Natural killer cell treated with Interleukin-12 subunit alpha and Interleukin-12 subunit beta and Interleukin-15 and Interleukin-18, amount 100 ng/mL, for 72 hours (primary cell): Measurements from ENCODE around the gene BOC. TPM values are rescaled to one million over a fixed set of nuclear protein-coding genes. Genes with fewer than 3 reads are reported as not detected.

Experiments
- ATAC-seq, 2 donors: fragments of 150-1000 bp; cut with Tn5 transposase in 1 of 2; sonication (Bioruptor Pico), chemical (Tn5 transposase) in 1 of 2; 2 replicates each; pipeline ENCODE4 v1.10.0; 2021
- DNase-seq: peaks from one replicate; pipeline ENCODE4 v3.0.0; 2022; ENCODE audit warnings: low spot score
- H3K27ac Mint-ChIP-seq, 2 donors: 1 replicate in 1 of 2; 2 replicates in 1 of 2; pipeline ENCODE4 v1.8.0; 2022; ENCODE audit warnings: mixed read lengths in 2 of 2, mild to moderate bottlenecking in 1 of 2, moderate library complexity in 1 of 2
- H3K27me3 Mint-ChIP-seq, 2 donors: 1 replicate in 1 of 2; 2 replicates in 1 of 2; pipeline ENCODE4 v1.8.0; 2022; ENCODE audit warnings: mixed read lengths in 2 of 2
- H3K36me3 Mint-ChIP-seq: one replicate; pipeline ENCODE4 v1.8.0; 2022; ENCODE audit warnings: mixed read lengths
- H3K4me1 Mint-ChIP-seq, 2 donors: 1 replicate in 1 of 2; 2 replicates in 1 of 2; pipeline ENCODE4 v1.8.0; 2022; ENCODE audit warnings: low read depth in 2 of 2, mixed read lengths in 2 of 2, mild to moderate bottlenecking in 1 of 2
- H3K4me3 Mint-ChIP-seq: one replicate; pipeline ENCODE4 v1.8.0; 2022; ENCODE audit warnings: mixed read lengths
- H3K9me3 Mint-ChIP-seq: 2 replicates; pipeline ENCODE4 v1.8.0; 2022; ENCODE audit warnings: mixed read lengths
- total RNA-seq, 2 donors: library from RNA; stranded (reverse); gene quantifications; one replicate each; pipeline ENCODE4 v1.2.3, GENCODE V29; 2022

The BOC gene
- total RNA-seq, 2 donors from 2014 or later = 1.5 TPM; not detected in 1

GRCh38 chr3:113241292-113242095, 30.1 kb downstream of the BOC start:
- Mint-ChIP-seq H3K36me3 (no peaks in the 10 kb centered on the region), H3K27me3 (peaks cover 22 to 49% of the 10 kb centered on the region in 2 donors), H3K9me3 (no peaks in the 10 kb centered on the region), H3K4me1 (peaks cover 22 to 28% of the 10 kb centered on the region in 2 donors), H3K4me3 (peak overlapping the region; percentile 53), H3K27ac (peak overlapping the region; percentile 16 to 83)
- DNase-seq (no peak), ATAC-seq (peak; percentile 21 to 29)

GRCh38 chr3:113242096-113242581, 30.8 kb downstream of the BOC start:
- Mint-ChIP-seq H3K9me3 (no peaks in the 10 kb centered on the region), H3K4me3 (peak overlapping the region; percentile 53), H3K36me3 (no peaks in the 10 kb centered on the region), H3K27ac (peak overlapping the region; percentile 16 to 83), H3K27me3 (peaks cover 27 to 54% of the 10 kb centered on the region in 2 donors), H3K4me1 (peaks cover 22 to 34% of the 10 kb centered on the region in 2 donors)
- ATAC-seq (peak; percentile 51 to 82), DNase-seq (no peak)

GRCh38 chr3:113243071-113243470, 31.7 kb downstream of the BOC start:
- peaks cover 22 to 38% of the 10 kb centered on the region in 2 donors for H3K4me1 Mint-ChIP-seq
- H3K9me3 Mint-ChIP-seq = no peaks in the 10 kb centered on the region
- H3K4me3 Mint-ChIP-seq = no peak overlapping the region
- ATAC-seq = no peak
- H3K27ac Mint-ChIP-seq = peak overlapping the region; percentile 16 to 83
- no peaks in the 10 kb centered on the region for H3K36me3 Mint-ChIP-seq
- DNase-seq = no peak
- H3K27me3 Mint-ChIP-seq = peaks cover 23 to 47% of the 10 kb centered on the region in 2 donors

GRCh38 chr3:113243846-113244245, 32.5 kb downstream of the BOC start:
- DNase-seq = no peak
- Mint-ChIP-seq H3K27me3 (peaks cover 26 to 45% of the 10 kb centered on the region in 2 donors), H3K27ac (peak overlapping the region in 1 of 2 donors; percentile 83), H3K9me3 (no peaks in the 10 kb centered on the region), H3K4me3 (no peak overlapping the region), H3K4me1 (peaks cover 22 to 43% of the 10 kb centered on the region in 2 donors), H3K36me3 (no peaks in the 10 kb centered on the region)
- no peak for ATAC-seq

GRCh38 chr3:113245761-113246161, 34.4 kb downstream of the BOC start:
- DNase-seq = no peak
- Mint-ChIP-seq H3K9me3 (no peaks in the 10 kb centered on the region), H3K4me3 (no peak overlapping the region), H3K27ac (no peak overlapping the region), H3K36me3 (no peaks in the 10 kb centered on the region), H3K4me1 (peaks cover 22 to 42% of the 10 kb centered on the region in 2 donors), H3K27me3 (peaks cover 21 to 36% of the 10 kb centered on the region in 2 donors)
- no peak for ATAC-seq

- Mint-ChIP-seq H3K4me1 (peaks cover 12 to 30% of the 10 kb centered on the region in 2 donors), H3K36me3 (no peaks in the 10 kb centered on the region), H3K27me3 (peaks cover 19 to 36% of the 10 kb centered on the region in 2 donors), H3K27ac (peak overlapping the region in 1 of 2 donors; percentile 19), H3K9me3 (no peaks in the 10 kb centered on the region), H3K4me3 (no peak overlapping the region)
- DNase-seq = no peak
- no peak for ATAC-seq
These were observed 35.7 kb downstream of the BOC start for GRCh38 chr3:113247068-113247467.

- Mint-ChIP-seq H3K27me3 (peaks cover 19 to 29% of the 10 kb centered on the region in 2 donors), H3K4me3 (no peak overlapping the region), H3K9me3 (no peaks in the 10 kb centered on the region), H3K4me1 (peaks cover 4 to 23% of the 10 kb centered on the region in 2 donors), H3K36me3 (no peaks in the 10 kb centered on the region), H3K27ac (peak overlapping the region in 1 of 2 donors; percentile 19)
- no peak for DNase-seq
- ATAC-seq = no peak
These were observed 36.5 kb downstream of the BOC start for GRCh38 chr3:113247675-113248458.

- no peak overlapping the region for H3K4me3 Mint-ChIP-seq
These were observed 37.8 kb downstream of the BOC start for GRCh38 chr3:113249111-113249510.

GRCh38 chr3:113249601-113250000, 38.2 kb downstream of the BOC start:
- Mint-ChIP-seq H3K9me3 (no peaks in the 10 kb centered on the region), H3K4me3 (no peak overlapping the region), H3K36me3 (no peaks in the 10 kb centered on the region), H3K4me1 (peaks cover 0 to 17% of the 10 kb centered on the region in 2 donors), H3K27me3 (peaks cover 21 to 34% of the 10 kb centered on the region in 2 donors), H3K27ac (peak overlapping the region in 1 of 2 donors; percentile 11)
- ATAC-seq = no peak
- DNase-seq = no peak

More at GRCh38 chr3:113249111-113249510, 37.8 kb downstream of the BOC start:
- no peaks in the 10 kb centered on the region for H3K9me3 Mint-ChIP-seq
- ATAC-seq = no peak
- no peaks in the 10 kb centered on the region for H3K36me3 Mint-ChIP-seq
- peaks cover 0 to 17% of the 10 kb centered on the region in 2 donors for H3K4me1 Mint-ChIP-seq
- peak overlapping the region in 1 of 2 donors; percentile 19 for H3K27ac Mint-ChIP-seq
- H3K27me3 Mint-ChIP-seq = peaks cover 19 to 34% of the 10 kb centered on the region in 2 donors
- no peak for DNase-seq

GRCh38 chr3:113250566-113250965, 39.2 kb downstream of the BOC start:
- no peak overlapping the region for H3K4me3 Mint-ChIP-seq
- no peaks in the 10 kb centered on the region for H3K36me3 Mint-ChIP-seq
- peaks cover 0 to 17% of the 10 kb centered on the region in 2 donors for H3K4me1 Mint-ChIP-seq
- peaks cover 19 to 27% of the 10 kb centered on the region in 2 donors for H3K27me3 Mint-ChIP-seq
- ATAC-seq (no peak), DNase-seq (no peak)
- no peak overlapping the region for H3K27ac Mint-ChIP-seq
- no peaks in the 10 kb centered on the region for H3K9me3 Mint-ChIP-seq

- DNase-seq (no peak), ATAC-seq (no peak)
- no peak overlapping the region for H3K27ac Mint-ChIP-seq
- peaks cover 15 to 21% of the 10 kb centered on the region in 2 donors for H3K27me3 Mint-ChIP-seq
- no peaks in the 10 kb centered on the region for H3K36me3 Mint-ChIP-seq
- no peaks in the 10 kb centered on the region for H3K9me3 Mint-ChIP-seq
- H3K4me3 Mint-ChIP-seq = no peak overlapping the region
- peaks cover 0 to 14% of the 10 kb centered on the region in 2 donors for H3K4me1 Mint-ChIP-seq
These were observed 40.5 kb downstream of the BOC start for GRCh38 chr3:113251817-113252216.

- Mint-ChIP-seq H3K27ac (no peak overlapping the region), H3K27me3 (peaks cover 11 to 15% of the 10 kb centered on the region in 2 donors), H3K4me3 (no peak overlapping the region), H3K36me3 (no peaks in the 10 kb centered on the region), H3K9me3 (no peaks in the 10 kb centered on the region), H3K4me1 (peaks cover 0 to 8% of the 10 kb centered on the region in 2 donors)
- no peak for DNase-seq
- no peak for ATAC-seq
These were observed 41.2 kb downstream of the BOC start for GRCh38 chr3:113252553-113252952.

GRCh38 chr3:113253702-113254101, 42.3 kb downstream of the BOC start:
- Mint-ChIP-seq H3K27ac (no peak overlapping the region), H3K27me3 (peaks cover 12 to 20% of the 10 kb centered on the region in 2 donors), H3K36me3 (no peaks in the 10 kb centered on the region), H3K4me1 (peaks cover 0 to 3% of the 10 kb centered on the region in 2 donors), H3K9me3 (no peaks in the 10 kb centered on the region), H3K4me3 (no peak overlapping the region)
- DNase-seq = no peak
- ATAC-seq = no peak
